ENCODE measurements around the gene COQ10A. TPM values are rescaled to one million over a fixed set of nuclear protein-coding genes. Genes with fewer than 3 reads are reported as not detected.
A peak's percentile ranks its signal among the peaks of the same experiment; 100 is the strongest.

The COQ10A gene
- total and polyA plus RNA-seq, 2 of the 13 experiments (the other 11 are each of a cell fraction or from before 2014, with no cell fraction given) = 21.0 to 37.3 TPM

DNA sequence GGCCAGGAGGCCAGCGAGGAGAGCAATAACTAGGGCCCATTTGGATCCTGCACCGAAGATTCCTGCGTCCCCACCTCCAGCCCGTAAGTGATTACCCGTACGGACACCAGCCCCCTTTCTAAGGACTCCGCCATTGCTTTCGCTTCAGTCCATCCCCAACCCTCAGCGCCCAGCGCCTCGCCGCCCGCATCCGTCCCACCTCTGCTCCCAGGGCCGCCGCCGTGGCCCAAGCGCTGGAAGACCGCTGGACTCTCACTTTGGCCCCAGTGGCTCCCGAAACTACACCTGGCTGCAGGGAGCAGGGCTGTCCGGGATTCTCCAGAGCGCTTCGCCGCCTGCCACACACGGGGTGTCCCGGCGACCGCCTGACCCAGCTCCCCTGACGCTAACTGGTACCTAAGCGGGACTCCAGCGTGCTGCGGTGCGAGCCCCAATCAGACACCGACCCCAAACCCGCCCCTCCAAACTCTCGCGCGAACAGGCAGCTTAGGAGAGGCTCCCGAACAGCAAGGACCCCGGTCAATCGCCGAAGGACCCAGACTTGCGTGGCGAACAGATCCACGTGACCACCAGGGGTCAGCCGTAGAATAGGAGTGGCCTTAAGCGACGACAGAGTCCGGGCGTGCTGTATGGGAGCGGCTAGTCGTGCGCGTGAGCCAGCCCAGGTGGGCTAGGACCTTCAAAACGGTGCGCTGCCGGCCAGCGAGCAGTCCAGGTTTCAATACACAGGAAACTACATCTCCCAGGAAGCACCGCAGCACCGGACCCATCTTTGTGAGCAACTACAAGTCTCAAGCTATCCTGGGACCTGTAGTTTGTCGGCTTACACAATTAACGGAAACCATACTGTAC lies 49.1 kb downstream of the COQ10A start, which contains the start of gene CNPY2 (continued):
- TF ChIP-seq, protein P1, sequence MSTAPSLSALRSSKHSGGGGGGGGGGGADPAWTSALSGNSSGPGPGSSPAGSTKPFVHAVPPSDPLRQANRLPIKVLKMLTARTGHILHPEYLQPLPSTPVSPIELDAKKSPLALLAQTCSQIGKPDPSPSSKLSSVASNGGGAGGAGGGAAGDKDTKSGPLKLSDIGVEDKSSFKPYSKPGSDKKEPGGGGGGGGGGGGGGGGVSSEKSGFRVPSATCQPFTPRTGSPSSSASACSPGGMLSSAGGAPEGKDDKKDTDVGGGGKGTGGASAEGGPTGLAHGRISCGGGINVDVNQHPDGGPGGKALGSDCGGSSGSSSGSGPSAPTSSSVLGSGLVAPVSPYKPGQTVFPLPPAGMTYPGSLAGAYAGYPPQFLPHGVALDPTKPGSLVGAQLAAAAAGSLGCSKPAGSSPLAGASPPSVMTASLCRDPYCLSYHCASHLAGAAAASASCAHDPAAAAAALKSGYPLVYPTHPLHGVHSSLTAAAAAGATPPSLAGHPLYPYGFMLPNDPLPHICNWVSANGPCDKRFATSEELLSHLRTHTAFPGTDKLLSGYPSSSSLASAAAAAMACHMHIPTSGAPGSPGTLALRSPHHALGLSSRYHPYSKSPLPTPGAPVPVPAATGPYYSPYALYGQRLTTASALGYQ (CRISPR knock-in tag; IDR thresholded peaks at IDR 0.05) = peak; percentile 25; the same call in 1 of the 2 replicates
- TF ChIP-seq ATRX (CRISPR knock-in tag; IDR thresholded peaks at IDR 0.05; ENCODE audit: borderline replicate concordance) (no peak), KLF11 (CRISPR knock-in tag; IDR thresholded peaks at IDR 0.05) (0 out of 2 replicates have a peak, but pooled peaks have one; percentile 45), GZF1 (CRISPR knock-in tag; IDR thresholded peaks at IDR 0.05) (no peak), ZBTB42 (CRISPR knock-in tag; IDR thresholded peaks at IDR 0.05) (0 out of 2 replicates have a peak, but pooled peaks have one; percentile 76), CHD2 (IDR thresholded peaks at IDR 0.05; ENCODE audit: low read depth, low read length) (peak; percentile 97), ZNF205 (CRISPR knock-in tag; IDR thresholded peaks at IDR 0.05) (no peak), ZNF335 (CRISPR knock-in tag; IDR thresholded peaks at IDR 0.05) (peak; percentile 99), ZNF136 (CRISPR knock-in tag; IDR thresholded peaks at IDR 0.05; ENCODE audit: low read depth) (peak; percentile 85; the same call in 1 of the 2 replicates), JDP2 (CRISPR knock-in tag; IDR thresholded peaks at IDR 0.05; ENCODE audit: borderline replicate concordance) (no peak), HNF4G (IDR thresholded peaks at IDR 0.05; ENCODE audit: borderline replicate concordance, low read depth, low read length) (no peak), HNF4G (CRISPR knock-in tag; IDR thresholded peaks at IDR 0.05; ENCODE audit: borderline replicate concordance, low read depth) (peak; percentile 74; the same call in 1 of the 2 replicates), RBAK (CRISPR knock-in tag; IDR thresholded peaks at IDR 0.05) (no peak), KLF16 (CRISPR knock-in tag; IDR thresholded peaks at IDR 0.05) (no peak), ZNF724P (CRISPR knock-in tag; IDR thresholded peaks at IDR 0.05; ENCODE audit: borderline replicate concordance) (peak; percentile 57; the same call in 1 of the 2 replicates)
- TF ChIP-seq, protein P2, sequence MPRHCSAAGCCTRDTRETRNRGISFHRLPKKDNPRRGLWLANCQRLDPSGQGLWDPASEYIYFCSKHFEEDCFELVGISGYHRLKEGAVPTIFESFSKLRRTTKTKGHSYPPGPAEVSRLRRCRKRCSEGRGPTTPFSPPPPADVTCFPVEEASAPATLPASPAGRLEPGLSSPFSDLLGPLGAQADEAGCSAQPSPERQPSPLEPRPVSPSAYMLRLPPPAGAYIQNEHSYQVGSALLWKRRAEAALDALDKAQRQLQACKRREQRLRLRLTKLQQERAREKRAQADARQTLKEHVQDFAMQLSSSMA (CRISPR knock-in tag; IDR thresholded peaks at IDR 0.05) = peak; percentile 92
- TF ChIP-seq, protein P3, sequence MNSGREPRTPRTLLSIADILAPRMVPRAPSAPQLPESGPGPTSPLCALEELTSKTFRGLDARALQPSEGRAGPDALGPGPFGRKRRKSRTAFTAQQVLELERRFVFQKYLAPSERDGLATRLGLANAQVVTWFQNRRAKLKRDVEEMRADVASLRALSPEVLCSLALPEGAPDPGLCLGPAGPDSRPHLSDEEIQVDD (CRISPR knock-in tag; IDR thresholded peaks at IDR 0.05; ENCODE audit: borderline replicate concordance) = no peak; the same call in 1 of the 2 replicates
- TF ChIP-seq, protein P4, sequence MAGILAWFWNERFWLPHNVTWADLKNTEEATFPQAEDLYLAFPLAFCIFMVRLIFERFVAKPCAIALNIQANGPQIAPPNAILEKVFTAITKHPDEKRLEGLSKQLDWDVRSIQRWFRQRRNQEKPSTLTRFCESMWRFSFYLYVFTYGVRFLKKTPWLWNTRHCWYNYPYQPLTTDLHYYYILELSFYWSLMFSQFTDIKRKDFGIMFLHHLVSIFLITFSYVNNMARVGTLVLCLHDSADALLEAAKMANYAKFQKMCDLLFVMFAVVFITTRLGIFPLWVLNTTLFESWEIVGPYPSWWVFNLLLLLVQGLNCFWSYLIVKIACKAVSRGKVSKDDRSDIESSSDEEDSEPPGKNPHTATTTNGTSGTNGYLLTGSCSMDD (CRISPR knock-in tag; IDR thresholded peaks at IDR 0.05) = no peak; the same call in 1 of the 2 replicates
- TF ChIP-seq, protein P5, sequence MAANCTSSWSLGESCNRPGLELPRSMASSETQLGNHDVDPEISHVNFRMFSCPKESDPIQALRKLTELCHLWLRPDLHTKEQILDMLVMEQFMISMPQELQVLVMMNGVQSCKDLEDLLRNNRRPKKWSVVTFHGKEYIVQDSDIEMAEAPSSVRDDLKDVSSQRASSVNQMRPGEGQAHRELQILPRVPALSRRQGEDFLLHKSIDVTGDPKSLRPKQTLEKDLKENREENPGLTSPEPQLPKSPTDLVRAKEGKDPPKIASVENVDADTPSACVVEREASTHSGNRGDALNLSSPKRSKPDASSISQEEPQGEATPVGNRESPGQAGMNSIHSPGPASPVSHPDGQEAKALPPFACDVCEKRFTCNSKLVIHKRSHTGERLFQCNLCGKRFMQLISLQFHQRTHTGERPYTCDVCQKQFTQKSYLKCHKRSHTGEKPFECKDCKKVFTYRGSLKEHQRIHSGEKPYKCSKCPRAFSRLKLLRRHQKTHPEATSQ (CRISPR knock-in tag; IDR thresholded peaks at IDR 0.05; ENCODE audit: borderline replicate concordance) = peak; percentile 85; the same call in 1 of the 2 replicates
- TF ChIP-seq, protein P6, sequence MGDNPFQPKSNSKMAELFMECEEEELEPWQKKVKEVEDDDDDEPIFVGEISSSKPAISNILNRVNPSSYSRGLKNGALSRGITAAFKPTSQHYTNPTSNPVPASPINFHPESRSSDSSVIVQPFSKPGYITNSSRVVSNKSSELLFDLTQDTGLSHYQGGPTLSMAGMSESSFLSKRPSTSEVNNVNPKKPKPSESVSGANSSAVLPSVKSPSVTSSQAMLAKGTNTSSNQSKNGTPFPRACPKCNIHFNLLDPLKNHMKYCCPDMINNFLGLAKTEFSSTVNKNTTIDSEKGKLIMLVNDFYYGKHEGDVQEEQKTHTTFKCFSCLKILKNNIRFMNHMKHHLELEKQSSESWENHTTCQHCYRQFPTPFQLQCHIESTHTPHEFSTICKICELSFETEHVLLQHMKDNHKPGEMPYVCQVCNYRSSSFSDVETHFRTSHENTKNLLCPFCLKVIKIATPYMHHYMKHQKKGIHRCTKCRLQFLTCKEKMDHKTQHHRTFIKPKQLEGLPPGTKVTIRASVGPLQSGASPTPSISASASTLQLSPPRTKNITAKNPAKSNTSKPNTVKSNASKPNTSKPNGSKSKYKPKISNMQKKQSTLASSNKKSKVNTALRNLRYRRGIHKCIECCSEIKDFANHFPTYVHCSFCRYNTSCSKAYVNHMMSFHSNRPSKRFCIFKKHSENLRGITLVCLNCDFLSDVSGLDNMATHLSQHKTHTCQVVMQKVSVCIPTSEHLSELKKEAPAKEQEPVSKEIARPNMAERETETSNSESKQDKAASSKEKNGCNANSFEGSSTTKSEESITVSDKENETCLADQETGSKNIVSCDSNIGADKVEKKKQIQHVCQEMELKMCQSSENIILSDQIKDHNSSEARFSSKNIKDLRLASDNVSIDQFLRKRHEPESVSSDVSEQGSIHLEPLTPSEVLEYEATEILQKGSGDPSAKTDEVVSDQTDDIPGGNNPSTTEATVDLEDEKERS (CRISPR knock-in tag; IDR thresholded peaks at IDR 0.05) = no peak

Data from HepG2 (cell line).